ENCODE data around the gene ENTPD1. TPM values are rescaled to one million over a fixed set of nuclear protein-coding genes. Genes with fewer than 3 reads are reported as not detected.

Gene ENTPD1
- total and polyA plus RNA-seq, 10 of the 15 experiments (the other 5 are each of a cell fraction or from before 2014, with no cell fraction given): 110 to 413 (median 161) TPM

GRCh38 chr10:95832216-95833041 is 76.5 kb downstream of the ENTPD1 start (continued):
- TF ChIP-seq CUX1 (IDR thresholded peaks at IDR 0.05; ENCODE audit: insufficient replicate concordance, low read depth, low read length) (peak; percentile 97), ZNF274 (IDR thresholded peaks at IDR 0.05; ENCODE audit: insufficient read depth, insufficient read length) (no peak), NR2C1 (IDR thresholded peaks at IDR 0.05) (no peak), ETV6 (conservative IDR thresholded peaks at IDR 0.05 in 1 of 2, IDR thresholded peaks at IDR 0.05 in 1 of 2; ENCODE audit: borderline replicate concordance in 1 of 2, low read depth in 1 of 2) (peak in 1 of 2 experiments; percentile 89; a peak in 2 of 4 replicates), MTA3 (IDR thresholded peaks at IDR 0.05; ENCODE audit: borderline replicate concordance, low read length) (peak; percentile 89; the same call in 1 of the 2 replicates), POLR2A (IDR thresholded peaks at IDR 0.05; ENCODE audit: low read depth, low read length) (peak; percentile 37), MEF2B (IDR thresholded peaks at IDR 0.05; ENCODE audit: partially characterized antibody, poor library complexity, severe bottlenecking) (peak; percentile 100), MXI1 (IDR thresholded peaks at IDR 0.05; ENCODE audit: low read depth, low read length) (no peak), WRNIP1 (IDR thresholded peaks at IDR 0.05; ENCODE audit: borderline replicate concordance, low read depth, low read length) (0 out of 2 replicates have a peak, but pooled peaks have one; percentile 60), JUNB (IDR thresholded peaks at IDR 0.05) (peak; percentile 85), RELA (IDR thresholded peaks at IDR 0.05; ENCODE audit: borderline replicate concordance, partially characterized antibody) (peak; percentile 100)
- TF ChIP-seq, protein P1, sequence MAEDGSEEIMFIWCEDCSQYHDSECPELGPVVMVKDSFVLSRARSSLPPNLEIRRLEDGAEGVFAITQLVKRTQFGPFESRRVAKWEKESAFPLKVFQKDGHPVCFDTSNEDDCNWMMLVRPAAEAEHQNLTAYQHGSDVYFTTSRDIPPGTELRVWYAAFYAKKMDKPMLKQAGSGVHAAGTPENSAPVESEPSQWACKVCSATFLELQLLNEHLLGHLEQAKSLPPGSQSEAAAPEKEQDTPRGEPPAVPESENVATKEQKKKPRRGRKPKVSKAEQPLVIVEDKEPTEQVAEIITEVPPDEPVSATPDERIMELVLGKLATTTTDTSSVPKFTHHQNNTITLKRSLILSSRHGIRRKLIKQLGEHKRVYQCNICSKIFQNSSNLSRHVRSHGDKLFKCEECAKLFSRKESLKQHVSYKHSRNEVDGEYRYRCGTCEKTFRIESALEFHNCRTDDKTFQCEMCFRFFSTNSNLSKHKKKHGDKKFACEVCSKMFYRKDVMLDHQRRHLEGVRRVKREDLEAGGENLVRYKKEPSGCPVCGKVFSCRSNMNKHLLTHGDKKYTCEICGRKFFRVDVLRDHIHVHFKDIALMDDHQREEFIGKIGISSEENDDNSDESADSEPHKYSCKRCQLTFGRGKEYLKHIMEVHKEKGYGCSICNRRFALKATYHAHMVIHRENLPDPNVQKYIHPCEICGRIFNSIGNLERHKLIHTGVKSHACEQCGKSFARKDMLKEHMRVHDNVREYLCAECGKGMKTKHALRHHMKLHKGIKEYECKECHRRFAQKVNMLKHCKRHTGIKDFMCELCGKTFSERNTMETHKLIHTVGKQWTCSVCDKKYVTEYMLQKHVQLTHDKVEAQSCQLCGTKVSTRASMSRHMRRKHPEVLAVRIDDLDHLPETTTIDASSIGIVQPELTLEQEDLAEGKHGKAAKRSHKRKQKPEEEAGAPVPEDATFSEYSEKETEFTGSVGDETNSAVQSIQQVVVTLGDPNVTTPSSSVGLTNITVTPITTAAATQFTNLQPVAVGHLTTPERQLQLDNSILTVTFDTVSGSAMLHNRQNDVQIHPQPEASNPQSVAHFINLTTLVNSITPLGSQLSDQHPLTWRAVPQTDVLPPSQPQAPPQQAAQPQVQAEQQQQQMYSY (CRISPR knock-in tag; IDR thresholded peaks at IDR 0.05): no peak; the same call in 1 of the 2 replicates
- TF ChIP-seq, protein P2, sequence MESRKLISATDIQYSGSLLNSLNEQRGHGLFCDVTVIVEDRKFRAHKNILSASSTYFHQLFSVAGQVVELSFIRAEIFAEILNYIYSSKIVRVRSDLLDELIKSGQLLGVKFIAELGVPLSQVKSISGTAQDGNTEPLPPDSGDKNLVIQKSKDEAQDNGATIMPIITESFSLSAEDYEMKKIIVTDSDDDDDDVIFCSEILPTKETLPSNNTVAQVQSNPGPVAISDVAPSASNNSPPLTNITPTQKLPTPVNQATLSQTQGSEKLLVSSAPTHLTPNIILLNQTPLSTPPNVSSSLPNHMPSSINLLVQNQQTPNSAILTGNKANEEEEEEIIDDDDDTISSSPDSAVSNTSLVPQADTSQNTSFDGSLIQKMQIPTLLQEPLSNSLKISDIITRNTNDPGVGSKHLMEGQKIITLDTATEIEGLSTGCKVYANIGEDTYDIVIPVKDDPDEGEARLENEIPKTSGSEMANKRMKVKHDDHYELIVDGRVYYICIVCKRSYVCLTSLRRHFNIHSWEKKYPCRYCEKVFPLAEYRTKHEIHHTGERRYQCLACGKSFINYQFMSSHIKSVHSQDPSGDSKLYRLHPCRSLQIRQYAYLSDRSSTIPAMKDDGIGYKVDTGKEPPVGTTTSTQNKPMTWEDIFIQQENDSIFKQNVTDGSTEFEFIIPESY (IDR thresholded peaks at IDR 0.05): peak; percentile 55; the same call in 1 of the 2 replicates
